ENCODE measurements around the gene PRPF6. TPM values are rescaled to one million over a fixed set of nuclear protein-coding genes. Genes with fewer than 3 reads are reported as not detected.
A peak's percentile ranks its signal among the peaks of the same experiment; 100 is the strongest.

Gene PRPF6
- total RNA-seq, 1 donor from 2014 or later: 71.9 TPM

DNA sequence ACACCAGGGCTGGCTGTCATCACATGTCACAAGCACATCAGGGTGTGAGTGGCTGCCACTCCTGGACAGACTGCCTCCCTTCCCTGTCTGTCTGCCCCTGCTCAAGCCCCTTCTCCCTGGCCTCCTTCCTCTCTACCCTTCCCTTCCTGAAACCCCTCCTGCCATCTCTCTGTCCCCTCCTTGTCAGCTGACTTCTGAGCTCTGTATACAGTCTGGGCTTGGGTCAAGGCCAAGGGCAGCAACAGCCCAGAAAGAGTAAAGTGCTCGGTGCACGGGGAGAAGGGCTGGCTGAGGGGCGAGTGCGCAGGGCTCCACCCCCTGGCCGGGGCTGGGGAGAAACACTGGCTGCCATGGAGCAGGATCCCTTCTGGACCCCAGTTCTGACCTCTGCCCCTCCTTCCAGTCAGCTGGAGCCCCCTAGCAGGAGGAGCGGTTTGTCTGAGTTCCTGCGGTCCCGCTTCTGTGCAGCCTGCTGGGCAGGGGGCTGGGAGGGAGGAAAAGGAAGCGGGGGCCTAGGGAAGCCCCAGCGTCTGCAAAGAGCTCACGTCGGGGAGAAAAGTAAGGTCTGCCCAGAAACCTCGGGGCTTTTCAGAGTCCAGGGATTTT lies 101.3 kb downstream of the PRPF6 start:
- no peak for DNase-seq (ENCODE audit: extremely low spot score, unreplicated experiment)
- Mint-ChIP-seq H3K4me3 (ENCODE audit: unreplicated experiment) (peak overlapping the region; percentile 42), H3K9me3 (ENCODE audit: unreplicated experiment) (no peaks in the 10 kb centered on the region), H3K27me3 (ENCODE audit: unreplicated experiment) (peaks cover 11% of the 10 kb centered on the region), H3K36me3 (ENCODE audit: unreplicated experiment) (no peaks in the 10 kb centered on the region), H3K4me1 (ENCODE audit: unreplicated experiment) (peaks cover 35% of the 10 kb centered on the region), H3K27ac (ENCODE audit: unreplicated experiment) (no peak overlapping the region)
- TF ChIP-seq, protein P1, sequence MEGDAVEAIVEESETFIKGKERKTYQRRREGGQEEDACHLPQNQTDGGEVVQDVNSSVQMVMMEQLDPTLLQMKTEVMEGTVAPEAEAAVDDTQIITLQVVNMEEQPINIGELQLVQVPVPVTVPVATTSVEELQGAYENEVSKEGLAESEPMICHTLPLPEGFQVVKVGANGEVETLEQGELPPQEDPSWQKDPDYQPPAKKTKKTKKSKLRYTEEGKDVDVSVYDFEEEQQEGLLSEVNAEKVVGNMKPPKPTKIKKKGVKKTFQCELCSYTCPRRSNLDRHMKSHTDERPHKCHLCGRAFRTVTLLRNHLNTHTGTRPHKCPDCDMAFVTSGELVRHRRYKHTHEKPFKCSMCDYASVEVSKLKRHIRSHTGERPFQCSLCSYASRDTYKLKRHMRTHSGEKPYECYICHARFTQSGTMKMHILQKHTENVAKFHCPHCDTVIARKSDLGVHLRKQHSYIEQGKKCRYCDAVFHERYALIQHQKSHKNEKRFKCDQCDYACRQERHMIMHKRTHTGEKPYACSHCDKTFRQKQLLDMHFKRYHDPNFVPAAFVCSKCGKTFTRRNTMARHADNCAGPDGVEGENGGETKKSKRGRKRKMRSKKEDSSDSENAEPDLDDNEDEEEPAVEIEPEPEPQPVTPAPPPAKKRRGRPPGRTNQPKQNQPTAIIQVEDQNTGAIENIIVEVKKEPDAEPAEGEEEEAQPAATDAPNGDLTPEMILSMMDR (IDR thresholded peaks at IDR 0.05): no peak

Small RNA genes lying within 50 kb of the gene (microRNA-seq; reads per million reads assigned to microRNA genes)
- gene MIR1914 (ENCODE audit: unreplicated experiment): not detected
- not detected for gene MIR647 (ENCODE audit: unreplicated experiment)
- not detected for gene MIR6813 (ENCODE audit: unreplicated experiment)

Other genes starting within 250 kb of the PRPF6 start
- 9.4 and 12.5 TPM in 2 replicates for gene LIME1, start 244.5 kb upstream of the PRPF6 start, total RNA-seq
- gene SLC2A4RG, start 241.4 kb upstream of the PRPF6 start, total RNA-seq: 74.8 and 80.7 TPM in 2 replicates
- gene ZBTB46, start 149.9 kb upstream of the PRPF6 start, total RNA-seq: 20.5 and 20.9 TPM in 2 replicates
- gene ABHD16B, start 119.6 kb upstream of the PRPF6 start, total RNA-seq: not detected in 2 replicates
- gene TPD52L2, start 115.9 kb upstream of the PRPF6 start, total RNA-seq: 102 and 109 TPM in 2 replicates
- 41.2 and 42.7 TPM in 2 replicates for gene DNAJC5, start 86.0 kb upstream of the PRPF6 start, total RNA-seq
- 35.5 and 35.9 TPM in 2 replicates for gene UCKL1, start 24.7 kb upstream of the PRPF6 start, total RNA-seq
- gene ZNF512B, start 11.2 kb upstream of the PRPF6 start, total RNA-seq: 39.7 and 40.9 TPM in 2 replicates
- gene SAMD10, start 1.5 kb upstream of the PRPF6 start, total RNA-seq: 3.5 and 3.7 TPM in 2 replicates
- 1.3 and 1.4 TPM in 2 replicates for gene C20orf204, start 55.0 kb downstream of the PRPF6 start, total RNA-seq
- 1.2 and 2.0 TPM in 2 replicates for gene SOX18, start 68.5 kb downstream of the PRPF6 start, total RNA-seq
- gene TCEA2, start 82.1 kb downstream of the PRPF6 start, total RNA-seq: 67.3 and 73.1 TPM in 2 replicates
- gene RGS19, start 98.4 kb downstream of the PRPF6 start, total RNA-seq: 8.0 and 10.0 TPM in 2 replicates
- 1.6 and 2.1 TPM in 2 replicates for gene OPRL1, start 99.0 kb downstream of the PRPF6 start, total RNA-seq
- not detected in 2 replicates for gene LKAAEAR1, start 103.3 kb downstream of the PRPF6 start, total RNA-seq
- gene NPBWR2, start 126.4 kb downstream of the PRPF6 start, total RNA-seq: not detected in 2 replicates
- not detected in 2 replicates for gene MYT1, start 183.3 kb downstream of the PRPF6 start, total RNA-seq